GM21515 (cell line): Measurements from ENCODE around the gene CLTA.
"Not testable (repeated sequence)": the region's sequence is repeated elsewhere in the genome, so short reads cannot be mapped to it uniquely, and the experiment has no call there.

Experiments used
- ATAC-seq: cut with Tn5 transposase; IDR thresholded peaks from one replicate; pipeline ENCODE4 v1.9.1; 2021; ENCODE audit not compliant: unreplicated experiment

Gene CLTA

GRCh38 chr9:36237230-36237629 lies 46.5 kb downstream of the CLTA start:
- no peak for ATAC-seq

DNA sequence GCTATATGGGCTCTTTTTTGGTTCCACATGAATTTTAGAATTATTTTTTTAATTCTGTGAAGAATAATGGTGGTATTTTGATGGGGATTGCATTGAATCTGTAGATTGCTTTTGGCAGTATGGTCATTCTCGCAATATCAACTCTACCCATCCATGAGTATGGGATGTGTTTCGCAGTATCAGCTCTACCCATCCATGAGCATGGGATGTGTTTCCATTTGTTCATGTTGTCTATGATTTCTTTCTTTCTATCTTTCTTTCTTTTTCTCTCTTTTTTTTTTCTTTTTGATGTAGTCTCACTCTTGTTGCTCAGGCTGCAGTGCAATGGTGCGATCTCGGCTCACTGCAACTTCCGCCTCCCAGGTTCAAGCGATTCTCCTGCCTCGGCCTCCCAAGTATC lies 48.5 kb downstream of the CLTA start:
- ATAC-seq: not testable (repeated sequence)

DNA sequence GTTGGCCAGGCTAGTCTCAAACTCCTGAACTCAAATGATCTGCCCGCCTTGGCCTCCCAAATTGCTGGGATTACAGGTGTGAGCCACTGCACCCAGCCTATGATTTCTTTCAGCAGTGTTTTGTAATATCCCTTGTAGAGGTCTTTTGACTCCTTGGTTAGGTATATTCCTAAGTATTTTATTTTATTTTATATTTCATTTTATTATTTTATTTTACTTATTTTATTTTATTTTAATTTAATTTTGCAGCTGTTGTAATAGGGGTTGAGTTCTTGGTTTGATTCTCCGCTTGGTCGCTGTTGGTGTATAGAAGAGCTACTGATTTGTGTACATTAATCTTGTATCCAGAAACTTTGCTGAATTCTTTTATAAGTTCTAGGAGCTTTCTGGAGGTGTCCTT lies 49.0 kb downstream of the CLTA start:
- not testable (repeated sequence) for ATAC-seq

- no peak for ATAC-seq
Observed at GRCh38 chr9:36245906-36246305, 55.2 kb downstream of the CLTA start.

DNA sequence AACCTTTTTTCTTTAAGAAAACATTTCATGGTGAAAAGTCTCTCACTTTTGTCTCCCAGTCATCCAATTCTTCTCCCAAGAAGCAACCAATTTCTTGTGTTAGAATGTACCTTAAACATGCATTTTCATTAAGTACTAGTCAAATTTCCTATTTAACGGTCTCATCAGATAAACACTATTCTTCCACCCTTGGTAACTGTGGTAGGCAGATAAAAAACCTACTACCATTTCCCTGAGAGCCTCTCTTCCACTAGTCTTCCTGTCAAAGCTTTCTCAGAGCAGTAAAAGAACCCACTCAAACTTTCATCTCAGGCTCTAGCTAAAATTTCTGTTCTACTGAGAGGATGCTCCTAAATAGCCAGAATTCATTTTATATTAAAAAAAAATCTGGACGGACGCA lies 56.6 kb downstream of the CLTA start:
- no peak for ATAC-seq

DNA sequence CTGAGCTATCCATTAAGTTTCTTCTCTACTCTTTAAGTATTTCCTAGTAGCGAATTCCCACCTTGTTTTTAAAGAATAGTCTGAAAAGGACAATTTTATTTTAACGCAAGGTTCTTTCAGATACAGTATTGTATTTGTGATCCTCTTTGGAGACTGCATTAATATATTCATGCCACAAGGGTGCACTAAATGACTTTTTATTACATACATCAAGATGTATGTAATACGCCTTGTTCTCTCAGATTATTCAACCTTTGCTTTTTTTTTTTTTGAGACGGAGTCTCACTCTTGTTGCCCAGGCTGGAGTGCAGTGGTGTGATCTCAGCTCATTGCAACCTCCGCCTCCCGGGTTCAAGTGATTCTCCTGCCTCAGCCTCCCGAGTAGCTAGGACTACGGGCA lies 57.3 kb downstream of the CLTA start:
- ATAC-seq: not testable (repeated sequence)

GRCh38 chr9:36249189-36249588 lies 58.5 kb downstream of the CLTA start:
- no peak for ATAC-seq

GRCh38 chr9:36250079-36250478 lies 59.4 kb downstream of the CLTA start:
- no peak for ATAC-seq

DNA sequence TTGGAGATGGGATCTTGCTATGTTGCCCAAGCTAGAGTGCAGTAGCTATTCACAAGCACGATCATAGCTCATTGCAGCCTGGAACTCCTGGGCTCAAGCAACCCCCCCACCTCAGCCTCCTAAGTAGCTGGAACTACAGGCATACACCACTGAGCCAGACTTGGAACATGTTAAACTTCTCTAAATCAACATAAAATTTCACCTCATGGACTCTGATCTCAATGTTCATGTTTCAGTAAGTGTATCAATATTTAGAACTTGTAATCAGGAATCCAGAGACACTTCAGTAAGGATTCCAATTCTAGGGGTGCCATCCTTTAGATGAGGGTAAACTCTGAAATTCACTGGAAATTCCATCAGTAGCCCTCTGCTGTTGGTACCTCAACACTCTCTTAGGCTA lies 60.7 kb downstream of the CLTA start:
- ATAC-seq: no peak

GRCh38 chr9:36258208-36258995 lies 67.7 kb downstream of the CLTA start, which contains the start of gene GNE:
Gene GNE (minus strand): TSS chr9:36258448. CDS start chr9:36249355, 9,093 bp downstream.
- ATAC-seq: peak; percentile 86

GRCh38 chr9:36258996-36259533 lies 68.3 kb downstream of the CLTA start:
- no peak for ATAC-seq
